GM21717 (cell line): ENCODE measurements around the gene ATF7IP2.
"Not testable (repeated sequence)": the region's sequence is repeated elsewhere in the genome, so short reads cannot be mapped to it uniquely, and the experiment has no call there.

Experiments
- ATAC-seq: cut with Tn5 transposase; IDR thresholded peaks from one replicate; pipeline ENCODE4 v1.9.1; 2021; ENCODE audit warnings: mild to moderate bottlenecking, moderate library complexity; ENCODE audit not compliant: unreplicated experiment

ATF7IP2 gene

DNA sequence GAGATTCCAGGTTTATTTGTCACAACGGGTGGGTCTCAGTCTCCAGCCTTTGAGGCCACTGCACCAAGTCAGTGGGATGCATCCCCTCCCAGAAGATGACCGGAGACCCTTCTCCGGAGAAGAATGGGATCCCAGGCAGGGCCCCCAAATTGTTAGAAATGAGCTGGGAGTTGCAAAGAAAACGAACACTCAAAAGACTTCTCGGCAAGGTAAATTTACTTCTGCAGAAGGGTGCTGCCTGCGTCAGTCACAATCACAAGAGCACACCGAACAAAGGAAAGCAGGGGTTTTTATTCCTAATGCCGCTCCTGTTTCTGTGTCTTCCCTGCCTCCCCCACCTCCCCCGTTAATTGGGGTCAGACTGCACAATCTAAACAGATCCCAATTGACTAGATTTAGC is 61.4 kb downstream of the ATF7IP2 start:
- ATAC-seq: no peak

GRCh38 chr16:10452208-10453158 is 66.6 kb downstream of the ATF7IP2 start:
- not testable (repeated sequence) for ATAC-seq

- ATAC-seq: no peak
Measured at GRCh38 chr16:10453159-10453510, 67.3 kb downstream of the ATF7IP2 start.

DNA sequence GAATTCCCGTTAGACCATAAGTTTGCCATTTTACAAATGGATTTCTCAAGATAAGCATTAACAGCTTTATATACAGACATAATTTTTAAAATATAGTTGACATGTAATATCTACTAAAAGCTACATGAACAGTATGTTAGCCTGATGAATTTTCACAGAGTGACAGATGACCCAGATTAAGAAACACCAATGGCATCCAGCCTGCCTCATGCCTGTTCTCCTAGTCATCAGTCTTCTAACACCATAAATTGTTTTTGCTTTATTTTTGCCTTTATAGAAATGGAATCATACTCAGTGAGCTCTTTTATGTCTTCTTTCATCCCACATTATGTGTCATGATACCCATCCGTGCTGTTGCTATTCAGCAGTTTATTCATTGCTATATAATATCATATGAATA is 80.0 kb downstream of the ATF7IP2 start:
- ATAC-seq: no peak

DNA sequence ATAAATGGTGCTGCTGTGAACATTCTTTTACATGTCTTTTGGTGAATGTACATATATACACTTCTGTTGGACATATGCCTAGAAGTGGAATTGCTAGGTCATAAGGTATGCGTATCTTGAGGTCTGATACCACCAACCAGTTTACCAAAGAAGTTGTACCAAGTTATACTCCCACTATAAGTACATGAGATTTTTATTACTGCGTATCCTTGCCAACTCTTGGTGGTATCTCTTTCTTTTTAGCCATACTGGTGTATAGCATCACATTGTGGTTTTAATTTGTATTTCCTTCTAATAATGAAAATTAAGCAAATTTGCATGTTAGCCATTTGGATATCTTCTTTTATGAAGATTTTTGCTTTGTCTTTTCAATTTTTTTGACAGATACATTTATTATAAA is 80.5 kb downstream of the ATF7IP2 start:
- ATAC-seq: no peak

DNA sequence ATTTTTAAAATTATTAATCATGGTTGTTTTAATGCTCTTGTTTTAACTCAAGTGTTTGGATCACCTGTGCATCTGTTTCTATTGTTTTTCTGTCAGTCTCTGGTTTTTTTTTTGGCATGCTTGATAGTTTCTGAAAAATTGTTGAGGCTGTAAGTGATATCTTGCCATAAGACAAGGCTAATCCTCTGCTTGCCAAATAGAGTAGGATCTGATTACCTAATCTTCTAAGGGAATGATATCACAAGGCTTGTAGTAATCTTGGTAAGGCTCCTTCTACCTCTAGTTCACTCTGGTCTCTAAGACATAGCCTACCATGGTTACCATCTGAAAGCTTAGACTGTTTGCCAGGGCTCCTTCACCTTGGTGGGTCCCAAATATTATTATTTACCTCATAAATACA is 81.0 kb downstream of the ATF7IP2 start:
- no peak for ATAC-seq

DNA sequence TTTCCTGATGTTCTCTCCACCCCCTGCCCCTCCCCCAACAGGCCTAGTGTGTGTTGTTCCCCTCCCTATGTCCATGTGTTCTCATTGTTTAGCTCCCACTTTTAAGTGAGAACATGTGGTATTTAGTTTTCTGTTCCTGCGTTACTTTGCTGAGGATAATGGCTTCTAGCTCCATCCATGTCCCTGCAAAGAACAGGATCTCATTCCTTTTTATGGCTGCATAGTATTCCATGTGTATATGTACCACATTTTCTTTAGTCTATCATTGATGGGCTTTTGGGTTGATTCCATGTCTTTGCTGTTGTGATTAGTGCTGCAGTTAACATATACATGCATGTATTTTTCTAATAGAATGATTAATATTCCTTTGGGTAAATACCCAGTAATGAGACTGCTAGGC is 90.8 kb downstream of the ATF7IP2 start:
- not testable (repeated sequence) for ATAC-seq

GRCh38 chr16:10480151-10480550 is 94.3 kb downstream of the ATF7IP2 start:
- ATAC-seq: no peak

- ATAC-seq: no peak
Measured at GRCh38 chr16:10485159-10485558, 99.3 kb downstream of the ATF7IP2 start.

DNA sequence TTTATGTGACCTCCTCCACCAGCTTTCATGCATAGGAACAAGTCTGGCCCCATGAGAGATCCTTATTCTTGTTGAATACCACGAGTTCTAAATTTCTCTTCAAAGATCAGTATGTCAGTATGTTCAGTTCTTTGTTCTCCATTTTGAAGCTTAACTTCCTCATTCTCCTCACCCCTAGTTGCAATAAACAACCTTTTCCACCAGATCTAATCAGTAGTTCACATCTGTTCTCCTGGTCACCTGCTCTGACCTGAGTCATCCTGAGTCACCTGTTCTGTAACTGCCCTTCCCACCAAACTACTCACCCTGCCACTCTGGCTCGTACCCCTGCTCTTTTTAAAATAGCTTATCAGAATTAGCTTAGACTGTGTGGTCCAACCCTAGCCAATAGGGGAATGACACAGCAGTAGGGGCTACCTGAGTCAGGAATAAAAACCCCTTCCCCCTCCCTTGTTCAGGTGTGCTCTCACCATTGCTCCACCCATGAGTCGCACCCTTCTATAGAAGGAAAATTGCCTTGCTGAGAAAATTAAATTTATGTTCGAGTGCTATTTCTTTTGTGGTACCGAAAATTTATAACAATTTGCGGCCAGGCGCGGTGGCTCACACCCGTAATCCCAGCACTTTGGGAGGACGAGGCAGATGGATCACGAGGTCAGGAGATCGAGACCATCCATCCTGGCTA is 100.0 kb downstream of the ATF7IP2 start:
- no peak for ATAC-seq

DNA sequence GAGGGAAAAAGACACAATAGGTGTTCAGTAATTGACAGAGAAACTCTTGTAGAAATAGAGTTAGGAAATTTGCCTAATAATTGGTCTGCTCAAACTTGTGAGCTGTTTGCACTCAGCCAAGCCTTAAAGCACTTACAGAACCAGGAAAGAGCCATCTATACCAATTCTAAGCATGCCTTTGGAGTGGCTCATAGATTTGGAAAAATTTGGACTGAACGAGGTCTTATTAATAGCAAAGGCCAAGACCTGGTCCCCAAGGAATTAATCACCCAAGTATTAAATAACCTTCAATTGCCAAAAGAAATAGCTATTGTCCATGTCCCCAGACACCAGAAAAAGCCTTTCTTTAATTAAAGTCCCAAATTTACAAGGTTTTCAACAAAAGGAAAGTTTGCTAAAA is 104.3 kb downstream of the ATF7IP2 start:
- ATAC-seq: no peak

DNA sequence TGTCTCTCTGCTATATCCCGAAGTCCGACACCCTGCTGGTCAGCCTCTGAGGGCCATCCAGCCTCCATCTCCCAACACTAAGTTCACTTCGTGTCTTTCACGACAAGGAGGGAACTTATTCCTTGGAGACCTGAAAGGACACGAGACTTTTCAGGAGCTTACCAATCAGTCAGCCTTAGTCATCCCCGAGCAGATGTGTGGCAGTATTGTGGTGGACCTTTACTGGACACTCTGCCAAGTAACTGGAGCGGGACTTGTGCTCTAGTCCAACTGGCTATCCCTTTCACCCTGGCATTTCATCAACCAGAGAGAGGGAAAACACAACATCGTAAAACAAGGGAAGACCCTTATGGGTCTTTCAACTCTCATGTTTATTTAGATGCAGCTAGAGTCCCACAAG is 107.4 kb downstream of the ATF7IP2 start:
- ATAC-seq: no peak

GRCh38 chr16:10494343-10495030 is 108.6 kb downstream of the ATF7IP2 start:
- ATAC-seq: no peak

DNA sequence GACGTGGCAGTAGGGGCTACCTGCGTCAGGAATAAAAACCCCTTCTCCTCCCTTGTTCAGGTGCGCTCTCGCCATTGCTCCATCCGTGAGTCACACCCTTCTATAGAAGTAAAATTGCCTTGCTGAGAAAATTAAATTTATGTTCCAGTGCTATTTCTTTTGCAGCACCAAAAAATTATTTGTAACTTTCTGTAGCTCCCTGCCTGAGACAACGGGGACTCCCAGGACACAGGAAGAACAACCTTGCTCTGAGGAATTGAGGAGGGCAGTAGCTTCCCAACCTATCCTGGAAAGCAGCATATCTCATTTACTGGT is 109.1 kb downstream of the ATF7IP2 start:
- no peak for ATAC-seq

DNA sequence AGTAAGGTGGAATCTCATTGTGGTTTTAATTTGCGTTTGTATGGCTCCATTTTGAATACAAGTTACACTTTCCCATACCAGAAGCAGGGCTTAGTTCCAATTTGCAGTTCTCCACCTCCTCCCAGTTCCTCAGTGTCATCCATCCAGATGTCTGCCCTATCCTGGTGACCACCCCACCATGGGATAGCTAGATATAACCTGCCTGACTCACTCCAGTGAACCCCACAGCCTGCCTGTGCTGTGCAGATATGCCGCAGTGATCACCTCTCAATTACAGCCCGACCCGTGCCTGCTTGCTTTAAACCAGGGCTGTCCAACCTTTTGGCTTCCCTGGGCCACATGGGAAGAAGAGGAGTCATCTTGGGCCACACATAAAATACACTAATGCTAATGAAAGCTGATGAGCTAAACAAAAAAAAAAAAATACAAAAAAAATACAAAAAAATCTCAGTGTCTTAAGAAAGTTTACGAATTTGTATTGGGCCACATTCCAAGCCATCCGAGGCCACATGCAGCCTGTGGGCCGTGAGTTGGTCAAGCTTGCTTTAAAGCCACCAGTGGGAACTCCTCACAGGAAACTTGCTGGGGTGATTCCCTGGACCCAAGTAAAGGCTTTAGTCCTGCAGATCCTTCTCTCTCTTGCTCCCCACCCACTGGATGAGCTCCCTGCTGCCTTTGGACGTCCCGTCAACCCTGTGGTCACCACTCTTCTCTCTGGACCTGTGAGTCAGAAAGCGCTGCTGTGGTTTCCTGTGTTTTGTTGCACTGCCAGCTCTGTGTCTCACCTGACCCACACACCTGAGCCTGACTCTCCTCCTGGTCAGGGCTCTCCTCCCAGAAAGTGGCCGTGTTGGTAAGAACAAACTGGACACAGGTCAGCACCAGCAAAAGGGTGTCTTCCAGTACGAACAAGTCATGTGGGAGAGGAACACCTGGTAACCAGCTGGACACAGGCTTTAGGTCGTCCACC is 111.6 kb downstream of the ATF7IP2 start:
- ATAC-seq: no peak

DNA sequence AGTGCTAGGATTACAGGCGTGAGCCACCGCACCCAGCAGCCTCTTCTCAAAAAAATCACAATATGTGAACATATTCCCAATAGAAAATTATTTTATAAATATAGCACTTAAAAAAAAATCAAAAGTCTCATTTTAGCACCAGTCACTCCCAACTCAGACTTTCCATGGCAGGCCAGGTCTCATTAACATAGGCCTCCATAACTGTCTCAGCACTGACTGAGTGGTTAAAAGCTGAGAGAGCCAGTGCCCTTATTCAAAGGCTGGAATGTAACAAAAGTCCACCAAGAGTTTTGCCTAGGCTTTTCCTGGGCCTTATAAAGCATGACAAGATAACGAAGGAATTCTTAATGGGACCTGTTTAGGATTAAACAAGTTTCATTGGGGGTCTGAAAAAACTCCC is 114.7 kb downstream of the ATF7IP2 start:
- ATAC-seq: no peak

DNA sequence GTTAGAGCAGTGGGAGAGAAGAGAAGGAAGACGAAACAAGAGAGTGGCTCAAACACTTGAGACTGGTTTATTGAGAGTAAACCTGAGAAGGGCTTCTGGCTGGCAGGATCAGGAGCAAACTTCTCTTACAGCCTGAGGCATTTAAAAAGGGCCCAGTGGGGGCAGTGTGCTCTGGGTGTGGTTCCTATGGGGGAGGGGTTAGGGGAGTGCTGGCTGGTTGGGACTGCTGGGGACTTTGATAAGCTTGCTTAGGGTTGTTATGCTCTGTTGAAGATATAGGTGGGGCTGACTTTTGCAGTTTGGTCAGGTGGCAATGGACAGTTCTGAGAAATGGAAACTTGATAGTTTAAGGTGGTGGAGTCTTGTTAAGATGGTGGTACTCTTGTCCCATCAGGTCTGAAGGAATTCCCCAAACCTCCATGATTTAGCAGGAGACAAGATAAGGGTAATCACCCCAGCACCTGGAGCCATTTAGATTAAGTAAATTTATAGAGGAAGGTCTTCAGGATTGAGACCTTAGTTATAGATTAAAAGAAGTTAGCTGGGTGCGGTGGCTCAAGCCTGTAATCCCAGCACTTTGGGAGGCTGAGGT is 115.3 kb downstream of the ATF7IP2 start:
- no peak for ATAC-seq

GRCh38 chr16:10502776-10503175 is 116.9 kb downstream of the ATF7IP2 start:
- no peak for ATAC-seq

GRCh38 chr16:10504404-10504885 is 118.6 kb downstream of the ATF7IP2 start:
- ATAC-seq: no peak

GRCh38 chr16:10505286-10505685 is 119.4 kb downstream of the ATF7IP2 start:
- ATAC-seq: not testable (repeated sequence)
